ENCODE data around the gene DENND1A. TPM values are rescaled to one million over a fixed set of nuclear protein-coding genes. Genes with fewer than 3 reads are reported as not detected.
"Not testable (repeated sequence)": the region's sequence is repeated elsewhere in the genome, so short reads cannot be mapped to it uniquely, and the experiment has no call there.

Gene DENND1A
- total and polyA plus RNA-seq, 4 donors = 7.9 to 22.0 (median 13.9) TPM

- no peak overlapping the region for H3K4me3 ChIP-seq (ENCODE audit: low read depth in 1 of 3, low read length in 3 of 3)
- no peak overlapping the region for H3K9ac ChIP-seq (ENCODE audit: low read depth in 1 of 2, low read length in 2 of 2)
- WGBS = 96% methylated on average over 1 of the region's 1 CpG
- H3K27me3 ChIP-seq (ENCODE audit: control insufficient read depth in 4 of 4, insufficient read depth in 4 of 4, low read length in 3 of 4) = no peaks in the 10 kb centered on the region
- peaks cover 0 to 3% (median 0%) of the 10 kb centered on the region in 4 donors for H3K36me3 ChIP-seq (ENCODE audit: control insufficient read depth in 4 of 4, insufficient read depth in 3 of 4, low read depth in 1 of 4, low read length in 3 of 4)
- H3K4me1 ChIP-seq (ENCODE audit: control insufficient read depth in 4 of 4, insufficient read depth in 4 of 4, low read length in 3 of 4) = peaks cover 0 to 1% (median 0%) of the 10 kb centered on the region in 4 donors
- DNase-seq (ENCODE audit: low spot score) = no peak
- H3K27ac ChIP-seq (ENCODE audit: low read depth in 1 of 2, low read length in 2 of 2) = no peak overlapping the region
- no peak for TF ChIP-seq ATF3 (IDR thresholded peaks at IDR 0.05)
- TF ChIP-seq SP1 (IDR thresholded peaks at IDR 0.05) = no peak
- TF ChIP-seq FOXA2 (IDR thresholded peaks at IDR 0.05) = no peak
- no peak for TF ChIP-seq HNF4G (IDR thresholded peaks at IDR 0.05)
- TF ChIP-seq EGR1 (IDR thresholded peaks at IDR 0.05; ENCODE audit: low read depth in 2 of 2) = no peak
- no peak for TF ChIP-seq GABPA (IDR thresholded peaks at IDR 0.05 in 1 of 2, conservative IDR thresholded peaks at IDR 0.05 in 1 of 2)
- no peak for TF ChIP-seq REST (IDR thresholded peaks at IDR 0.05)
- TF ChIP-seq RXRA (IDR thresholded peaks at IDR 0.05) = no peak
- no peak for TF ChIP-seq HNF4A (conservative IDR thresholded peaks at IDR 0.05)
- no peak for TF ChIP-seq JUND (IDR thresholded peaks at IDR 0.05)
- TF ChIP-seq TAF1 (conservative IDR thresholded peaks at IDR 0.05) = no peak
- TF ChIP-seq FOXA1 (IDR thresholded peaks at IDR 0.05) = no peak
- TF ChIP-seq NR2F2 (IDR thresholded peaks at IDR 0.05) = no peak
- no peak for TF ChIP-seq YY1 (IDR thresholded peaks at IDR 0.05)
- TF ChIP-seq ZBTB33 (IDR thresholded peaks at IDR 0.05) = no peak
- no peak for TF ChIP-seq RAD21 (IDR thresholded peaks at IDR 0.05)
- no peak for TF ChIP-seq MAX (IDR thresholded peaks at IDR 0.05)
- no peak for TF ChIP-seq CTCF (IDR thresholded peaks at IDR 0.05; ENCODE audit: low read depth, low read length, missing input control)
- H3K9me3 ChIP-seq (ENCODE audit: control insufficient read depth in 4 of 4, low read length in 3 of 4) = no peaks in the 10 kb centered on the region
Observed at GRCh38 chr9:123887837-123888236, 42.1 kb downstream of the DENND1A start.

- H3K4me1 ChIP-seq (ENCODE audit: control insufficient read depth in 4 of 4, insufficient read depth in 4 of 4, low read length in 3 of 4); DNase-seq (ENCODE audit: low spot score); H3K4me3 ChIP-seq (ENCODE audit: low read depth in 1 of 3, low read length in 3 of 3); H3K27me3 ChIP-seq (ENCODE audit: control insufficient read depth in 4 of 4, insufficient read depth in 4 of 4, low read length in 3 of 4); H3K27ac ChIP-seq (ENCODE audit: low read depth in 1 of 2, low read length in 2 of 2); H3K36me3 ChIP-seq (ENCODE audit: control insufficient read depth in 4 of 4, insufficient read depth in 3 of 4, low read depth in 1 of 4, low read length in 3 of 4); H3K9me3 ChIP-seq (ENCODE audit: control insufficient read depth in 4 of 4, low read length in 3 of 4); H3K9ac ChIP-seq (ENCODE audit: low read depth in 1 of 2, low read length in 2 of 2): not testable (repeated sequence)
- 97% methylated on average over 6 of the region's 6 CpGs for WGBS
Observed at GRCh38 chr9:123885834-123886233, 44.1 kb downstream of the DENND1A start.
